ENCODE data around the gene DTX1.
A peak's percentile ranks its signal among the peaks of the same experiment; 100 is the strongest.

Gene DTX1

GRCh38 chr12:113071135-113072112 lies 14.9 kb downstream of the DTX1 start:
- DNase-seq (ENCODE audit: low read depth in 3 of 3) = no peak

DNA sequence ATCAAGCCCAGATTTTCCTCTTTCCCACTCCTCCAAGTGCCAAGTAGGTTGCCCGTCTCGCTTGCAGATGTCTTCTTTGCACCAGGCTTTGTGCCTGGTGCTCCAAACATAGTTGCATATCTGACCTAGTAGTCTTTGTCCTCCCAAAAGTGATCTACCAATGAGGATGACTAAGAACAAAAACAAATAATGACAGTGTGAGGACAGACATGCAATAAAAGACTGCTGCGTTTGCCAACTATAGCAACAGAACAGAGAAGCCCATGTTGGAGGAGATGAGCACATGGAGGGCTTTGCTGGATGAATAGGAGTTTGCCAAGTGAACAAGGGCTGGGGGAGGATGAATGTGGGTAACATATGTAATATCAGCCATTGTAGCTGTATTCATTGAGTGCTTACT lies 15.6 kb downstream of the DTX1 start:
- DNase-seq (ENCODE audit: low read depth in 3 of 3) = no peak

DNA sequence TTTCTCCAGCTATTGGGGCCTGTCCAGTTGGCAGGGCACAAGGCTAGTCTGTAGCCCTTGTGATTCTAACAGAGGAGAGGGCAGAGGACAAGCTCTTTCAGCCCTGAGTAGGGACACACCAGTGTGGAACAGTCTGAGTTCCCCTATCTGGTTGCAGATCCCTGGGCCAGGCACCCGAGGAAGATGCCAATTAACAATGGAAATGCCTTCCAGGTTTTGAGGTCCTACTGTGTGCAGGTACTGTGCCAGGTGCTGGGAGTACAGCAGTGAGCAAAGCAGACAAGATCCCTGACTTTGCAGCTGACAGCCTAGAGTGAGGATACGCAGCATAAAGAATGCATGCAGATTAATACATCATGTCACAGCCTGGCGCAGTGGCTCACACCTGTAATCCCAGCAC lies 17.1 kb downstream of the DTX1 start:
- no peak for DNase-seq (ENCODE audit: low read depth in 3 of 3)

- no peak for DNase-seq (ENCODE audit: low read depth in 3 of 3)
These were observed 18.7 kb downstream of the DTX1 start for GRCh38 chr12:113075137-113075683.

DNA sequence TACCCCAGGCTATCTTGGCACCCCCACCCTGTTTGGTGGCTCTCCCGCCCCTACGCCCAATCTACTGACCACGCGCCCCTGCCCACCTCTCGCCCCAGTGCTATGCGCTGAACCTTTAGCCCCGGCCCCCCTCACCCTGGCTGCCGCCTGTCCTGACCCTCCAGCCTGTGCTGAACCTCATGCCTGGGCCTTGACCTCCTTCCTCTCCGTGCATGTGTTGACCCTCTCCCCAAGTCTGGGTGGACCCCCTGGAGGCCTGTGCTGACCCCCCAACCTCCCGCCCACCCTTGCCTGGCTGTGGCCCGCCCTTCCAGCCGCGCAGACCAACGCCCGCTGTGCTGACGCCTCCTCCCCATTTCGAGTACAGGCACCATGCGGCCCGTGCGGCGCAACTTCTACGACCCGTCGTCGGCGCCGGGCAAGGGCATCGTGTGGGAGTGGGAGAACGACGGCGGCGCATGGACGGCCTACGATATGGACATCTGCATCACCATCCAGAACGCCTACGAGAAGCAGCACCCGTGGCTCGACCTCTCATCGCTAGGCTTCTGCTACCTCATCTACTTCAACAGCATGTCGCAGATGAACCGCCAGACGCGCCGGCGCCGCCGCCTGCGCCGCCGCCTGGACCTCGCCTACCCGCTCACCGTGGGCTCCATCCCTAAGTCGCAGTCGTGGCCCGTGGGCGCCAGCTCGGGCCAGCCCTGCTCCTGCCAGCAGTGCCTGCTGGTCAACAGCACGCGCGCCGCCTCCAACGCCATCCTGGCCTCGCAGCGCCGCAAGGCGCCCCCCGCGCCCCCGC lies 20.7 kb downstream of the DTX1 start:
- DNase-seq (ENCODE audit: low read depth in 3 of 3) = no peak

DNA sequence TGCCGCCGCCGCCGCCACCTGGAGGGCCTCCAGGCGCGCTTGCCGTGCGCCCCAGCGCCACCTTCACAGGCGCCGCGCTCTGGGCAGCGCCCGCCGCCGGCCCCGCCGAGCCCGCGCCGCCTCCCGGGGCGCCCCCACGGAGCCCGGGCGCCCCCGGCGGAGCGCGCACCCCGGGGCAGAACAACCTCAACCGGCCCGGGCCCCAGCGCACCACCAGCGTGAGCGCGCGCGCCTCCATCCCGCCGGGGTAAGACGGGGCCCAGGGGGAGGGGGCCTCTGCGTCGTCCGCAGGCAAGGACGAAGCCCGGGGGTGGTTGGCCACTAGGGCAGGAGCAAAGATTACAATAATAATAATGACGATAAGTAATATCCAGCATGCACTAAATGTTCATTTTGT lies 21.3 kb downstream of the DTX1 start:
- DNase-seq (ENCODE audit: low read depth in 3 of 3) = no peak

- DNase-seq (ENCODE audit: low read depth in 3 of 3) = no peak
These were observed 25.3 kb downstream of the DTX1 start for GRCh38 chr12:113081873-113082272.

- no peak for DNase-seq (ENCODE audit: low read depth in 3 of 3)
These were observed 26.1 kb downstream of the DTX1 start for GRCh38 chr12:113082486-113083148.

DNA sequence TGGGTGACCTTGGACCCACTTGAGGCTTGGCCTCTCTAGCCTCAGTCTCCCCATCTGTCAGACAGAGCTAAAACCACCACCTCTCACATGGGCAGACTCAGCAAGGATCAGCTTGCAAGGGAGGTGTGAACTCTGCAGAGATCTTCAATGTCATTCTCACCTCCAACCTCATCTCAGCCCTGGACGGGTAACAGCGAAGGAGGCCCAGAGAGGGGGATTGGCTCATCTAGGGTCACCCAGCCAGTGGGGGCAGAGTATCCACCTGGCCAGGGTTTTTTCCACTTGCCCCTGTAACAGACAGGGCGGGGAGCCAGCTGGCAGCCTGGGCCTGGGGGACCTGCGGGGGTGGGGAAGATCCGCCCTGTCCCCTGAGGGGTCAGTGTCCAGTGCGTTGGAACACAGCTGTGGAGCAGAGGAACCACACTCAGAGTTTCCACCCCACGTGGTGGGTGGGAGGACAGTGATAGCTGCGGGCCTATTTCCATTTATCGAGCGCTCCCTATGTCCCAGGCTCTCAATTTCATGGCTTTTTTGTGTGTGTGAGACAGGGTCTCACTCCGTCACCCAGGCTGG lies 27.4 kb downstream of the DTX1 start:
- DNase-seq (ENCODE audit: low read depth in 3 of 3) = no peak

- peak in 1 of 3 experiments; percentile 30 for DNase-seq (ENCODE audit: low read depth in 3 of 3)
These were observed 30.0 kb downstream of the DTX1 start for GRCh38 chr12:113086249-113087164.

DNA sequence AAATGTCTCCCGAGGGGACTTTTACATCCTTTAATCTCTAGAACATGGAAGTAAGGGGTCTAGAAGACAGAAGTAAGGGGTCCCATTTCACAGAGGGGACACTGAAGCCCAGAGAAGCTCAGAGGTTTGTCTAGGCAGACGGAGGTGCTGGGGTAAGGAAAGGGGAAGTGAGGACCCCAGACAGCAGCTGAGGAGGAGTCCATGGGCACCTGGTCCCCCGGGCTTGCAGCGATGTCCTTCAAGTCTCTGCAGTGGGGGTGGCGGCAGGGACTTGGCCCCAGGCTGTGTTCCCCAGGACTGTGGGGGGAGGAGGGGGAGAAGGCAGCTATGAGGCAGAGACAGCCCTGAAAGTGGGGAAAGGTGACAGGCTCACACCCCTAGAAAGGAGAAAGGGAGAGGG lies 30.7 kb downstream of the DTX1 start:
- no peak for DNase-seq (ENCODE audit: low read depth in 3 of 3)

DNA sequence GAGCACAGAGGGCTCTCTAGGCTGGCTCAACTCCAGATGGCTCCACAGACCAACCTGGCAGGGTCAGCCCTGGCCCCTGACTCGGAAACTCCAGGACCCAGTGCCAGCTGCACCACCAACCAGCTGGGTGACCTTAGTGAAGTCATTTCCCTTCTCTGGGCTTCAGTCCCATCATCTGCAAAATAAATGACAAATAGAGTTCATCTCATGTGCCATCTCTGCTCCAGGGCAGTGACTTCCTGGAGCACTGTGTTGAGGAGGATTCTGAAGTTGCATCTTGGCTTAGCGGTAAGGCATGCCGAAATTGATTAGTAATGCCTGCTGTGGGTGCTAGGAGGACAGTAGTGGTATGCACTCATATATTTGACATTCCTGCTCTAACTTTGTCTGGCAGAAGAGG lies 31.5 kb downstream of the DTX1 start:
- no peak for DNase-seq (ENCODE audit: low read depth in 3 of 3)

GRCh38 chr12:113088971-113089756 lies 32.6 kb downstream of the DTX1 start:
- peak; percentile 30 to 73 (median 51) for DNase-seq (ENCODE audit: low read depth in 3 of 3)

GRCh38 chr12:113089839-113090238 lies 33.3 kb downstream of the DTX1 start:
- no peak for DNase-seq (ENCODE audit: low read depth in 3 of 3)

GRCh38 chr12:113090740-113091139 lies 34.2 kb downstream of the DTX1 start:
- no peak for DNase-seq (ENCODE audit: low read depth in 3 of 3)

GRCh38 chr12:113091506-113091905 lies 35.0 kb downstream of the DTX1 start:
- no peak for DNase-seq (ENCODE audit: low read depth in 3 of 3)

DNA sequence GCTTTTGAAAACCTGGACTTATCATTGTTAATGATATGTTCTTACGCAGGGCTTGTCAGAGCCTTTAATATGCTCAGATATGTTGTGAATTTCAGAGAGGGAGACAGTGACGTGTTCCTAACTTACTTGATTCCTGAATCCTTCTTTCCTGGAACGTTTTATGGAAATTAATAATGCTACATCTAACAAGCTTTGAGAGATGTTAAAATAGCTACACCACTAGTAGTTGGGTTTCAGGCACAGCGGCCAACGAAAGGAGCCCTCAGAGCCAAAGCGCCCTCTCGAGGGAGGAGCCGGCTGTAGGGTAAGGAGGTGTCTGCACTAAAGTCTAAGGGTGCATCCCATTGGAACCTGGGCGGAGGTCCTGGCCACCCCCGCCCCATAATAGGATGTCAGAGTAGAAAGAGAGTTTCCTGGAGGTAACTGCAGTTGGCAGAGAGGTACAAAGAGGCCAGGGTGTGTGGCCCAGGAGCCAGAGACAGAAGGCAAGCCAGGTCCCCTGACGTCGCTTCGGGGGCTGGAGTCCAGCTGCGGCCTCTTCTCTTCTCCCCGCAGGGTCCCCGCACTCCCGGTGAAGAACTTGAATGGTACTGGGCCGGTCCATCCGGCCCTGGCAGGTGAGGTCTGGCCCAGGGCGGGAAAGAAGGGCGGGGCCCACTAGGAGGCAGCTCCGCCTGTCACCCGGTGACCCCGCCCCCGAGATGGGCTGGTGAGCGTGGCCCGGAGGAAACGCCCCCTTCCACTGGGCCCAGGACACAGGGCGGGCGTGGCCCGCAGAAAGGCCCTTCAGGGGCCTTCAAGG lies 36.3 kb downstream of the DTX1 start:
- DNase-seq (ENCODE audit: low read depth in 3 of 3) = no peak

GRCh38 chr12:113093409-113094101 lies 37.0 kb downstream of the DTX1 start:
- DNase-seq (ENCODE audit: low read depth in 3 of 3) = no peak
